ENCODE data around the gene SORCS1.

The SORCS1 gene

GRCh38 chr10:106777841-106778240, 386.7 kb downstream of the SORCS1 start:
- FAIRE-seq (no peak), DNase-seq (ENCODE audit: insufficient read length, low spot score) (no peak)
- TF ChIP-seq POLR2A (IDR thresholded peaks at IDR 0.05; ENCODE audit: low read depth, low read length), result no peak

GRCh38 chr10:106775127-106775526, 389.4 kb downstream of the SORCS1 start:
- DNase-seq (ENCODE audit: insufficient read length, low spot score), result no peak
- no peak for TF ChIP-seq POLR2A (IDR thresholded peaks at IDR 0.05; ENCODE audit: low read depth, low read length)
- no peak for FAIRE-seq

GRCh38 chr10:106772957-106773356, 391.5 kb downstream of the SORCS1 start:
- FAIRE-seq, result no peak
- no peak for DNase-seq (ENCODE audit: insufficient read length, low spot score)

GRCh38 chr10:106771154-106771553, 393.4 kb downstream of the SORCS1 start:
- DNase-seq (ENCODE audit: insufficient read length, low spot score) (no peak), FAIRE-seq (no peak)
- no peak for TF ChIP-seq POLR2A (IDR thresholded peaks at IDR 0.05; ENCODE audit: low read depth, low read length)

More at GRCh38 chr10:106772957-106773356, 391.5 kb downstream of the SORCS1 start:
- no peak for TF ChIP-seq POLR2A (IDR thresholded peaks at IDR 0.05; ENCODE audit: low read depth, low read length)

GRCh38 chr10:106768204-106768603, 396.3 kb downstream of the SORCS1 start:
- DNase-seq (ENCODE audit: insufficient read length, low spot score), result no peak

GRCh38 chr10:106765928-106766327, 398.6 kb downstream of the SORCS1 start:
- no peak for DNase-seq (ENCODE audit: insufficient read length, low spot score)
- no peak for TF ChIP-seq POLR2A (IDR thresholded peaks at IDR 0.05; ENCODE audit: low read depth, low read length)
- FAIRE-seq, result no peak

More at GRCh38 chr10:106768204-106768603, 396.3 kb downstream of the SORCS1 start:
- FAIRE-seq, result no peak
- no peak for TF ChIP-seq POLR2A (IDR thresholded peaks at IDR 0.05; ENCODE audit: low read depth, low read length)

GRCh38 chr10:106765241-106765754, 399.2 kb downstream of the SORCS1 start:
- FAIRE-seq, result no peak

GRCh38 chr10:106764360-106764759, 400.1 kb downstream of the SORCS1 start:
- FAIRE-seq, result no peak

More at GRCh38 chr10:106765241-106765754, 399.2 kb downstream of the SORCS1 start:
- TF ChIP-seq POLR2A (IDR thresholded peaks at IDR 0.05; ENCODE audit: low read depth, low read length), result no peak
- DNase-seq (ENCODE audit: insufficient read length, low spot score), result no peak

GRCh38 chr10:106761906-106762305, 402.6 kb downstream of the SORCS1 start:
- no peak for DNase-seq (ENCODE audit: insufficient read length, low spot score)
- TF ChIP-seq POLR2A (IDR thresholded peaks at IDR 0.05; ENCODE audit: low read depth, low read length), result no peak
- FAIRE-seq, result no peak

More at GRCh38 chr10:106764360-106764759, 400.1 kb downstream of the SORCS1 start:
- no peak for TF ChIP-seq POLR2A (IDR thresholded peaks at IDR 0.05; ENCODE audit: low read depth, low read length)
- no peak for DNase-seq (ENCODE audit: insufficient read length, low spot score)

GRCh38 chr10:106757521-106757920, 407.0 kb downstream of the SORCS1 start:
- TF ChIP-seq POLR2A (IDR thresholded peaks at IDR 0.05; ENCODE audit: low read depth, low read length), result no peak
- DNase-seq (ENCODE audit: insufficient read length, low spot score) (no peak), FAIRE-seq (no peak)

GRCh38 chr10:106751091-106751490, 413.4 kb downstream of the SORCS1 start:
- TF ChIP-seq POLR2A (IDR thresholded peaks at IDR 0.05; ENCODE audit: low read depth, low read length), result no peak
- no peak for FAIRE-seq
- DNase-seq (ENCODE audit: insufficient read length, low spot score), result no peak

GRCh38 chr10:106746868-106747267, 417.6 kb downstream of the SORCS1 start:
- TF ChIP-seq POLR2A (IDR thresholded peaks at IDR 0.05; ENCODE audit: low read depth, low read length), result no peak
- DNase-seq (ENCODE audit: insufficient read length, low spot score) (no peak), FAIRE-seq (no peak)

GRCh38 chr10:106741006-106741530, 423.4 kb downstream of the SORCS1 start:
- DNase-seq (ENCODE audit: insufficient read length, low spot score) (no peak), FAIRE-seq (no peak)
- no peak for TF ChIP-seq POLR2A (IDR thresholded peaks at IDR 0.05; ENCODE audit: low read depth, low read length)

GRCh38 chr10:106740071-106740470, 424.4 kb downstream of the SORCS1 start:
- FAIRE-seq (no peak), DNase-seq (ENCODE audit: insufficient read length, low spot score) (no peak)
- no peak for TF ChIP-seq POLR2A (IDR thresholded peaks at IDR 0.05; ENCODE audit: low read depth, low read length)

GRCh38 chr10:106734220-106734619, 430.3 kb downstream of the SORCS1 start:
- DNase-seq (ENCODE audit: insufficient read length, low spot score) (no peak), FAIRE-seq (no peak)
- TF ChIP-seq POLR2A (IDR thresholded peaks at IDR 0.05; ENCODE audit: low read depth, low read length), result no peak
